GM23338 (cell line): ENCODE data around the gene HMGCLL1. TPM values are rescaled to one million over a fixed set of nuclear protein-coding genes. Genes with fewer than 3 reads are reported as not detected.

Experiments
- ATAC-seq: fragments of 200-7000 bp; cut with Tn5 transposase; 3 replicates; pipeline ENCODE4 v1.9.1; 2020
- DNase-seq: peaks from one replicate; pipeline ENCODE4 v3.0.0-alpha.2; 2015; ENCODE audit warnings: low spot score
- H2AFZ ChIP-seq: fragments of 200-600 bp; sonication (generic); 2 replicates; pipeline ENCODE4 v1.8.0; 2016; ENCODE audit warnings: antibody characterized with exemption, mild to moderate bottlenecking, moderate library complexity
- H3F3A ChIP-seq: fragments of 200-600 bp; sonication (generic); replicated peaks from 2 replicates; pipeline ENCODE4 v1.8.0; 2017; ENCODE audit warnings: antibody characterized with exemption, mixed run types, low read depth
- H3K27ac ChIP-seq: fragments of 200-600 bp; sonication (generic); 2 replicates; pipeline ENCODE4 v1.6.1; 2016; ENCODE audit warnings: low read depth
- H3K27me3 ChIP-seq: fragments of 200-600 bp; sonication (generic); 2 replicates; pipeline ENCODE4 v1.8.0; 2016; ENCODE audit warnings: mild to moderate bottlenecking, mixed run types, moderate library complexity; ENCODE audit not compliant: insufficient read depth
- H3K36me3 ChIP-seq: fragments of 200-600 bp; sonication (generic); 2 replicates; pipeline ENCODE4 v1.8.0; 2016; ENCODE audit warnings: mild to moderate bottlenecking; ENCODE audit not compliant: insufficient read depth
- H3K4me1 ChIP-seq: fragments of 200-600 bp; sonication (generic); 2 replicates; pipeline ENCODE4 v1.8.0; 2016; ENCODE audit warnings: mild to moderate bottlenecking, moderate library complexity; ENCODE audit not compliant: insufficient read depth
- H3K4me2 ChIP-seq: fragments of 200-600 bp; sonication (generic); 2 replicates; pipeline ENCODE4 v1.7.1; 2017; ENCODE audit warnings: mixed run types
- H3K4me3 ChIP-seq: fragments of 200-600 bp; sonication (generic); 2 replicates; pipeline ENCODE4 v1.6.1; 2016; ENCODE audit warnings: mixed run types
- H3K79me2 ChIP-seq: fragments of 200-600 bp; sonication (generic); replicated peaks from 2 replicates; pipeline ENCODE4 v1.8.0; 2017; ENCODE audit warnings: mild to moderate bottlenecking; ENCODE audit not compliant: insufficient read depth
- H3K9me2 ChIP-seq: fragments of 200-600 bp; sonication (generic); 2 replicates; pipeline ENCODE4 v1.8.0; 2017; ENCODE audit not compliant: insufficient read depth
- H4K20me1 ChIP-seq: fragments of 200-600 bp; sonication (generic); replicated peaks from 2 replicates; pipeline ENCODE4 v1.8.0; 2017; ENCODE audit warnings: mild to moderate bottlenecking; ENCODE audit not compliant: insufficient read depth
- H3K27ac Mint-ChIP-seq: 2 replicates; pipeline ENCODE4 v1.8.0; 2020; ENCODE audit warnings: inconsistent platforms, mild to moderate bottlenecking, moderate library complexity, mixed read lengths
- H3K27me3 Mint-ChIP-seq: 3 replicates; pipeline ENCODE4 v1.8.0; 2022; ENCODE audit warnings: low read depth, mild to moderate bottlenecking, moderate library complexity, mixed read lengths, inconsistent platforms; ENCODE audit not compliant: insufficient read depth, poor library complexity
- H3K36me3 Mint-ChIP-seq: 3 replicates; pipeline ENCODE4 v1.8.0; 2021; ENCODE audit warnings: low read depth, mild to moderate bottlenecking, inconsistent platforms, moderate library complexity, mixed read lengths
- H3K4me1 Mint-ChIP-seq: 3 replicates; pipeline ENCODE4 v1.8.0; 2020; ENCODE audit warnings: mild to moderate bottlenecking, inconsistent platforms, mixed read lengths
- H3K4me3 Mint-ChIP-seq: 3 replicates; pipeline ENCODE4 v1.8.0; 2021; ENCODE audit warnings: moderate library complexity, mild to moderate bottlenecking, inconsistent platforms, mixed read lengths
- H3K9me3 Mint-ChIP-seq: 3 replicates; pipeline ENCODE4 v1.8.0; 2020; ENCODE audit warnings: moderate library complexity, mild to moderate bottlenecking, inconsistent platforms, mixed read lengths
- CREB1 ChIP-seq: fragments of 250-450 bp; sonication (Bioruptor Pico); IDR thresholded peaks from 2 replicates; pipeline ENCODE4 v1.5.0; 2020; ENCODE audit warnings: low read depth, mild to moderate bottlenecking, moderate library complexity
- ETS1 ChIP-seq: IDR thresholded peaks from 2 replicates; pipeline ENCODE4 v1.6.1; 2016; ENCODE audit warnings: antibody characterized with exemption
- EZH2 ChIP-seq: fragments of 200-600 bp; sonication (generic); IDR thresholded peaks from one replicate; pipeline ENCODE4 v1.8.0; 2017; ENCODE audit warnings: antibody characterized with exemption, mild to moderate bottlenecking, low read depth; ENCODE audit not compliant: unreplicated experiment
- EZH2phosphoT487 ChIP-seq: fragments of 200-600 bp; sonication (generic); IDR thresholded peaks from one replicate; pipeline ENCODE4 v1.8.1; 2018; ENCODE audit warnings: antibody characterized with exemption; ENCODE audit not compliant: unreplicated experiment
- JUNB ChIP-seq: IDR thresholded peaks from one replicate; pipeline ENCODE4 v1.6.1; 2016; ENCODE audit warnings: antibody characterized with exemption; ENCODE audit not compliant: unreplicated experiment
- NANOG ChIP-seq: IDR thresholded peaks from 2 replicates; pipeline ENCODE4 v1.6.1; 2016; ENCODE audit warnings: antibody characterized with exemption, borderline replicate concordance
- POLR2AphosphoS5 ChIP-seq: IDR thresholded peaks from 2 replicates; pipeline ENCODE4 v1.6.1; 2016; ENCODE audit warnings: antibody characterized with exemption, low read depth
- STAT1 ChIP-seq: IDR thresholded peaks from one replicate; pipeline ENCODE4 v1.6.1; 2016; ENCODE audit warnings: antibody characterized with exemption; ENCODE audit not compliant: unreplicated experiment
- ZNF114 ChIP-seq: fragments of 250-450 bp; sonication (Bioruptor Pico); IDR thresholded peaks from 2 replicates; pipeline ENCODE4 v1.5.0; 2020; ENCODE audit warnings: mild to moderate bottlenecking, moderate library complexity
- ZNF331 ChIP-seq: fragments of 250-450 bp; sonication (Bioruptor Pico); IDR thresholded peaks from 2 replicates; pipeline ENCODE4 v1.5.0; 2020; ENCODE audit warnings: low read depth, mild to moderate bottlenecking, moderate library complexity
- polyA plus RNA-seq: library from polyadenylated mRNA; unstranded; fragments of >200 nt; fragmentation: Nextera tagmentation; extraction: Ambion mirVana; gene quantifications from 2 replicates; pipeline ENCODE4 v1.2.1, GENCODE V29; 2016
- total RNA-seq: library from RNA; depleted of rRNA; stranded (reverse); fragments of >200 nt; shearing (Covaris generic); gene quantifications from 2 replicates; pipeline ENCODE4 v1.2.3, GENCODE V29; 2014
- TF ChIP-seq, protein P1 (sequence below): fragments of 250-450 bp; sonication (Bioruptor Pico); IDR thresholded peaks from 2 replicates; pipeline ENCODE4 v1.5.0; 2020; ENCODE audit warnings: mild to moderate bottlenecking, moderate library complexity
- TF ChIP-seq, protein P2 (sequence below), 2 experiments: fragments of 200-600 bp in 1 of 2; sonication (generic) in 1 of 2; conservative IDR thresholded peaks; 2 replicates each; pipeline versions ENCODE4 v1.5.1 to v1.6.1; 2016 to 2017; ENCODE audit warnings: antibody characterized with exemption in 2 of 2, low read depth in 2 of 2, mild to moderate bottlenecking in 2 of 2, moderate library complexity in 1 of 2
- TF ChIP-seq, protein P3 (sequence below): IDR thresholded peaks from one replicate; pipeline ENCODE4 v1.6.1; 2018; ENCODE audit warnings: antibody characterized with exemption; ENCODE audit not compliant: unreplicated experiment

The HMGCLL1 gene
- total and polyA plus RNA-seq, 2 experiments from 2014 or later: 0.24 TPM; not detected in 1

DNA sequence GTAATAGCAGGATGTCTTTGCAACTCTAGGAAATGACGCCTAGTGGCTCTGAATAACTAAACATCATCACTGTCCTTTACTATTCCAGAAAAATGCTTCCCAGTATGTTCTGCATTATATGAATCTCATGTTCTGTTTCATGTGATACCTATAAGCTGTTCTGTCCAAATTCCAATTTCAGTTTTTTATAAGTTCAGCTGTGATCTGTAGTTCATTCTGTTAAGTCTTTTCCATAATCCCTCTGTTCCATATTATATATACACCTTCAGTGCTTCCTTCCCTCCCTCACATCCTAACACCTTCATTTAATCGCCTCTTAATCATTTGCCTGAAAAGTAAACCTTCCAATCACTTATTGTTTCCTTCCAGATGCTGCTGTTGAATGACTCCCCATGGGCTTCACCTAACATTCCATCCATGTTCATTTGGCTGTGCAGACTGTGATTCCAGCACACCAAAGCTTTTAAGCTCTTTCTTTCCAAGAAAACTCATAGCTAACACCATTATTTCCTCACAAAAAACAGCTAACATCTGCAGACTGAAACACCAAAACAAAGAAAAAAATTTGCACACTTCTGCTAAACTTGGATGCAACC, 18.6 kb downstream of the HMGCLL1 start:
- TF ChIP-seq JUNB (no peak), ZNF114 (CRISPR knock-in tag) (no peak), STAT1 (no peak), NANOG (no peak), EZH2 (no peak), CREB1 (CRISPR knock-in tag) (no peak), EZH2phosphoT487 (no peak), ZNF331 (CRISPR knock-in tag) (no peak), POLR2AphosphoS5 (no peak), ETS1 (no peak)
- TF ChIP-seq, protein P1, sequence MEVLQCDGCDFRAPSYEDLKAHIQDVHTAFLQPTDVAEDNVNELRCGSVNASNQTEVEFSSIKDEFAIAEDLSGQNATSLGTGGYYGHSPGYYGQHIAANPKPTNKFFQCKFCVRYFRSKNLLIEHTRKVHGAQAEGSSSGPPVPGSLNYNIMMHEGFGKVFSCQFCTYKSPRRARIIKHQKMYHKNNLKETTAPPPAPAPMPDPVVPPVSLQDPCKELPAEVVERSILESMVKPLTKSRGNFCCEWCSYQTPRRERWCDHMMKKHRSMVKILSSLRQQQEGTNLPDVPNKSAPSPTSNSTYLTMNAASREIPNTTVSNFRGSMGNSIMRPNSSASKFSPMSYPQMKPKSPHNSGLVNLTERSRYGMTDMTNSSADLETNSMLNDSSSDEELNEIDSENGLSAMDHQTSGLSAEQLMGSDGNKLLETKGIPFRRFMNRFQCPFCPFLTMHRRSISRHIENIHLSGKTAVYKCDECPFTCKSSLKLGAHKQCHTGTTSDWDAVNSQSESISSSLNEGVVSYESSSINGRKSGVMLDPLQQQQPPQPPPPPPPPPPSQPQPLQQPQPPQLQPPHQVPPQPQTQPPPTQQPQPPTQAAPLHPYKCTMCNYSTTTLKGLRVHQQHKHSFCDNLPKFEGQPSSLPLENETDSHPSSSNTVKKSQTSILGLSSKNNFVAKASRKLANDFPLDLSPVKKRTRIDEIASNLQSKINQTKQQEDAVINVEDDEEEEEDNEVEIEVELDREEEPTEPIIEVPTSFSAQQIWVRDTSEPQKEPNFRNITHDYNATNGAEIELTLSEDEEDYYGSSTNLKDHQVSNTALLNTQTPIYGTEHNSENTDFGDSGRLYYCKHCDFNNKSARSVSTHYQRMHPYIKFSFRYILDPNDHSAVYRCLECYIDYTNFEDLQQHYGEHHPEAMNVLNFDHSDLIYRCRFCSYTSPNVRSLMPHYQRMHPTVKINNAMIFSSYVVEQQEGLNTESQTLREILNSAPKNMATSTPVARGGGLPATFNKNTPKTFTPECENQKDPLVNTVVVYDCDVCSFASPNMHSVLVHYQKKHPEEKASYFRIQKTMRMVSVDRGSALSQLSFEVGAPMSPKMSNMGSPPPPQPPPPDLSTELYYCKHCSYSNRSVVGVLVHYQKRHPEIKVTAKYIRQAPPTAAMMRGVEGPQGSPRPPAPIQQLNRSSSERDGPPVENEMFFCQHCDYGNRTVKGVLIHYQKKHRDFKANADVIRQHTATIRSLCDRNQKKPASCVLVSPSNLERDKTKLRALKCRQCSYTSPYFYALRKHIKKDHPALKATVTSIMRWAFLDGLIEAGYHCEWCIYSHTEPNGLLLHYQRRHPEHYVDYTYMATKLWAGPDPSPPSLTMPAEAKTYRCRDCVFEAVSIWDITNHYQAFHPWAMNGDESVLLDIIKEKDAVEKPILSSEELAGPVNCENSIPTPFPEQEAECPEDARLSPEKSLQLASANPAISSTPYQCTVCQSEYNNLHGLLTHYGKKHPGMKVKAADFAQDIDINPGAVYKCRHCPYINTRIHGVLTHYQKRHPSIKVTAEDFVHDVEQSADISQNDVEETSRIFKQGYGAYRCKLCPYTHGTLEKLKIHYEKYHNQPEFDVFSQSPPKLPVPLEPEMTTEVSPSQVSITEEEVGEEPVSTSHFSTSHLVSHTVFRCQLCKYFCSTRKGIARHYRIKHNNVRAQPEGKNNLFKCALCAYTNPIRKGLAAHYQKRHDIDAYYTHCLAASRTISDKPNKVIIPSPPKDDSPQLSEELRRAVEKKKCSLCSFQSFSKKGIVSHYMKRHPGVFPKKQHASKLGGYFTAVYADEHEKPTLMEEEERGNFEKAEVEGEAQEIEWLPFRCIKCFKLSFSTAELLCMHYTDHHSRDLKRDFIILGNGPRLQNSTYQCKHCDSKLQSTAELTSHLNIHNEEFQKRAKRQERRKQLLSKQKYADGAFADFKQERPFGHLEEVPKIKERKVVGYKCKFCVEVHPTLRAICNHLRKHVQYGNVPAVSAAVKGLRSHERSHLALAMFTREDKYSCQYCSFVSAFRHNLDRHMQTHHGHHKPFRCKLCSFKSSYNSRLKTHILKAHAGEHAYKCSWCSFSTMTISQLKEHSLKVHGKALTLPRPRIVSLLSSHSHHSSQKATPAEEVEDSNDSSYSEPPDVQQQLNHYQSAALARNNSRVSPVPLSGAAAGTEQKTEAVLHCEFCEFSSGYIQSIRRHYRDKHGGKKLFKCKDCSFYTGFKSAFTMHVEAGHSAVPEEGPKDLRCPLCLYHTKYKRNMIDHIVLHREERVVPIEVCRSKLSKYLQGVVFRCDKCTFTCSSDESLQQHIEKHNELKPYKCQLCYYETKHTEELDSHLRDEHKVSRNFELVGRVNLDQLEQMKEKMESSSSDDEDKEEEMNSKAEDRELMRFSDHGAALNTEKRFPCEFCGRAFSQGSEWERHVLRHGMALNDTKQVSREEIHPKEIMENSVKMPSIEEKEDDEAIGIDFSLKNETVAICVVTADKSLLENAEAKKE: no peak
- TF ChIP-seq, protein P2, sequence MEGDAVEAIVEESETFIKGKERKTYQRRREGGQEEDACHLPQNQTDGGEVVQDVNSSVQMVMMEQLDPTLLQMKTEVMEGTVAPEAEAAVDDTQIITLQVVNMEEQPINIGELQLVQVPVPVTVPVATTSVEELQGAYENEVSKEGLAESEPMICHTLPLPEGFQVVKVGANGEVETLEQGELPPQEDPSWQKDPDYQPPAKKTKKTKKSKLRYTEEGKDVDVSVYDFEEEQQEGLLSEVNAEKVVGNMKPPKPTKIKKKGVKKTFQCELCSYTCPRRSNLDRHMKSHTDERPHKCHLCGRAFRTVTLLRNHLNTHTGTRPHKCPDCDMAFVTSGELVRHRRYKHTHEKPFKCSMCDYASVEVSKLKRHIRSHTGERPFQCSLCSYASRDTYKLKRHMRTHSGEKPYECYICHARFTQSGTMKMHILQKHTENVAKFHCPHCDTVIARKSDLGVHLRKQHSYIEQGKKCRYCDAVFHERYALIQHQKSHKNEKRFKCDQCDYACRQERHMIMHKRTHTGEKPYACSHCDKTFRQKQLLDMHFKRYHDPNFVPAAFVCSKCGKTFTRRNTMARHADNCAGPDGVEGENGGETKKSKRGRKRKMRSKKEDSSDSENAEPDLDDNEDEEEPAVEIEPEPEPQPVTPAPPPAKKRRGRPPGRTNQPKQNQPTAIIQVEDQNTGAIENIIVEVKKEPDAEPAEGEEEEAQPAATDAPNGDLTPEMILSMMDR (conservative IDR thresholded peaks at IDR 0.05; ENCODE audit: low read depth in 2 of 2): no peak
- TF ChIP-seq, protein P3, sequence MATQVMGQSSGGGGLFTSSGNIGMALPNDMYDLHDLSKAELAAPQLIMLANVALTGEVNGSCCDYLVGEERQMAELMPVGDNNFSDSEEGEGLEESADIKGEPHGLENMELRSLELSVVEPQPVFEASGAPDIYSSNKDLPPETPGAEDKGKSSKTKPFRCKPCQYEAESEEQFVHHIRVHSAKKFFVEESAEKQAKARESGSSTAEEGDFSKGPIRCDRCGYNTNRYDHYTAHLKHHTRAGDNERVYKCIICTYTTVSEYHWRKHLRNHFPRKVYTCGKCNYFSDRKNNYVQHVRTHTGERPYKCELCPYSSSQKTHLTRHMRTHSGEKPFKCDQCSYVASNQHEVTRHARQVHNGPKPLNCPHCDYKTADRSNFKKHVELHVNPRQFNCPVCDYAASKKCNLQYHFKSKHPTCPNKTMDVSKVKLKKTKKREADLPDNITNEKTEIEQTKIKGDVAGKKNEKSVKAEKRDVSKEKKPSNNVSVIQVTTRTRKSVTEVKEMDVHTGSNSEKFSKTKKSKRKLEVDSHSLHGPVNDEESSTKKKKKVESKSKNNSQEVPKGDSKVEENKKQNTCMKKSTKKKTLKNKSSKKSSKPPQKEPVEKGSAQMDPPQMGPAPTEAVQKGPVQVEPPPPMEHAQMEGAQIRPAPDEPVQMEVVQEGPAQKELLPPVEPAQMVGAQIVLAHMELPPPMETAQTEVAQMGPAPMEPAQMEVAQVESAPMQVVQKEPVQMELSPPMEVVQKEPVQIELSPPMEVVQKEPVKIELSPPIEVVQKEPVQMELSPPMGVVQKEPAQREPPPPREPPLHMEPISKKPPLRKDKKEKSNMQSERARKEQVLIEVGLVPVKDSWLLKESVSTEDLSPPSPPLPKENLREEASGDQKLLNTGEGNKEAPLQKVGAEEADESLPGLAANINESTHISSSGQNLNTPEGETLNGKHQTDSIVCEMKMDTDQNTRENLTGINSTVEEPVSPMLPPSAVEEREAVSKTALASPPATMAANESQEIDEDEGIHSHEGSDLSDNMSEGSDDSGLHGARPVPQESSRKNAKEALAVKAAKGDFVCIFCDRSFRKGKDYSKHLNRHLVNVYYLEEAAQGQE: no peak
- H3F3A ChIP-seq: no peaks in the 10 kb centered on the region
- Mint-ChIP-seq H3K9me3 (no peaks in the 10 kb centered on the region), H3K27me3 (no peaks in the 10 kb centered on the region), H3K4me3 (no peak overlapping the region), H3K27ac (no peak overlapping the region), H3K4me1 (no peaks in the 10 kb centered on the region; the same call in 2 of the 3 replicates), H3K36me3 (no peaks in the 10 kb centered on the region)
- no peaks in the 10 kb centered on the region for H3K36me3 ChIP-seq
- H3K79me2 ChIP-seq: no peaks in the 10 kb centered on the region
- peak overlapping the region; percentile 9 for H2AFZ ChIP-seq
- no peak for DNase-seq
- H3K4me3 ChIP-seq: no peak overlapping the region
- no peak for ATAC-seq
- no peak overlapping the region for H3K27ac ChIP-seq
- no peak overlapping the region for H3K4me2 ChIP-seq
- no peaks in the 10 kb centered on the region for H3K27me3 ChIP-seq
- H3K9me2 ChIP-seq: no peaks in the 10 kb centered on the region
- H4K20me1 ChIP-seq: no peaks in the 10 kb centered on the region
- H3K4me1 ChIP-seq: no peaks in the 10 kb centered on the region
